GM21390 (cell line): ENCODE results near the gene PPM1H.
"Not testable (repeated sequence)": the region's sequence is repeated elsewhere in the genome, so short reads cannot be mapped to it uniquely, and the experiment has no call there.

Source experiments
- ATAC-seq: cut with Tn5 transposase; IDR thresholded peaks from one replicate; pipeline ENCODE4 v1.9.1; 2021; ENCODE audit not compliant: unreplicated experiment

The PPM1H gene

GRCh38 chr12:62841846-62842245 lies 93.1 kb downstream of the PPM1H start:
- no peak for ATAC-seq

DNA sequence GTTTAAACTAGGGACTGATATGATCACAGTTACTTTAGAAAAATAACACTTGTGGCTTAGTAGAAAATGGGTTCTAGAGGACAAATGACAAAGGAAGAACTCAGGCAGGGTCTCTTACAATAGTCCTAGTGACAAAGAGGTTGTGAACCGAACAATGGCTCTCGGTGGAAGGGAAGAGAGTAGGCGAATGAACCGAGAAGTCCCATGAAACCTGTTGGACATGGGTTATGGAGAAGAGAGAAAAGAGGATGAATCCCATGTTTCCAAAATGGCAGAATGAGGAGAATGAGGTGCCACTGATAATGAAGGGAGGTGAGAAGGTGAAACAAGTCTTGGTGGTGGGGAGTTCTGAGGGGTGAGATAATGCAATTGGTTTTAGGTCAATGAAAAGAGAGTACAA lies 94.1 kb downstream of the PPM1H start:
- ATAC-seq, result no peak

- no peak for ATAC-seq
Observed at GRCh38 chr12:62839869-62840660, 94.9 kb downstream of the PPM1H start.

DNA sequence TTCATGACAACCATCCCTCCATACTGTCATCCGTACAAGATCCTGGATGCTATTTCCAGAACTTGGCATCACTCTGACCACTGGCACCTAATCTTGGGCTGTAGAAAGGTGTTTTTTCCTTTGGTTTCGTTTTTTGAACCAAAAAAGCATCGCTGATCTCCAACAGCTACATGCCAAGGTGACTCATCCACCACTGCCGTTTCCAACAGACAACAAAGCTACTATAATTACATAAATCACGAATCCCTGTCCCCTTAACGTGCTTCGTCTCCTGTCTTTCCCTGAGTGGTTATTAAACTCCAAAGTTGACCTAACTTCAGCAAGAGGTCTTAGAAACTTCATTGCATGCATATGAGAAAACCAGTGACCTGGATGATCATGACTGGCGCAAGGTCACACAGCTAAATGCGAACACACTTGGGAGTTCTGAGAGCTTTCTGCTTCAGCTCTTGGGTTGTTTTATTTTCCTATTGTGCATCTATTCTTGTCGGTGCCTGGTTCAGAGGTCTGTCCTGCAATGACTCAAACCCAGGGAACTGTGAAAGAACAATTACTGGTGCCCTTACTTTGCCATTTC lies 99.9 kb downstream of the PPM1H start:
- peak; percentile 60 for ATAC-seq

GRCh38 chr12:62834406-62834805 lies 100.5 kb downstream of the PPM1H start:
- ATAC-seq, result no peak

DNA sequence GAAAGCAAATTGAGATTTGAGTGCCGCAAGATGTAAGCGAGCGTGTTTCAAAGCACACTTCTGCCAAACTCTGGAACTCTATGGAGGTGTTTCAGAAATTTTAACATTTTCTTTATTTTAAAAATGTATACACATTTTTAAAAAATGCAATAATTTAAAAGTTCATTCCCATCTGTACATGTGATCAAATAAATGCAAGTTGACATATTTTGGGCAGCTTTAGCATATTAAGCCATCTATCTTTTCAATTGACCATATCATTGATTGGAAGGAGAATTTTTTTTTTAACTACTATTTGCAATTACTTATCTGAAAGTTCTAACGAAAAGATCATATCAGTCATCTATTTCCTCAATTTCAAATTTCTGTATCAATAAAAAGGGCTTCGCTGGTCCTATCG lies 101.3 kb downstream of the PPM1H start:
- ATAC-seq, result no peak

DNA sequence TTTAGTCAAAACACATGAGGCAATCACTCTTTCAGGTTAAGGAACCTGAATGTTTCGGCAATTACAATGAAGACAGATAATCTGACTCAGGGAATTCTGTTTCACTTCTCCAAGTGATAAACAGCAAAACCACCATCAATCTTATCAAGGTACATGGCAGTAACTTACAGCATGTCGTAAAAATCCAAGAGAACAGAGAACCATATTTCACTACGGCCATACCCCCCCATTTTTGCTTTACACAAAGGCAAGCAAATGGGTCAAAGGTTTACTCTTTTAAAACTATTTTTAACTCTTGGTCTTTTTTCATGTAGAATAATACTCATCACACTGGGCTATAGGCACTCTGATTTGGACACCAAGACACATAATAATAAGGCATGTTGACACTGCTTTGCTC lies 102.4 kb downstream of the PPM1H start:
- no peak for ATAC-seq

GRCh38 chr12:62832027-62832426 lies 102.9 kb downstream of the PPM1H start:
- ATAC-seq, result no peak

- ATAC-seq, result no peak
Observed at GRCh38 chr12:62827855-62828254, 107.1 kb downstream of the PPM1H start.

GRCh38 chr12:62827042-62827441 lies 107.9 kb downstream of the PPM1H start:
- ATAC-seq, result no peak

DNA sequence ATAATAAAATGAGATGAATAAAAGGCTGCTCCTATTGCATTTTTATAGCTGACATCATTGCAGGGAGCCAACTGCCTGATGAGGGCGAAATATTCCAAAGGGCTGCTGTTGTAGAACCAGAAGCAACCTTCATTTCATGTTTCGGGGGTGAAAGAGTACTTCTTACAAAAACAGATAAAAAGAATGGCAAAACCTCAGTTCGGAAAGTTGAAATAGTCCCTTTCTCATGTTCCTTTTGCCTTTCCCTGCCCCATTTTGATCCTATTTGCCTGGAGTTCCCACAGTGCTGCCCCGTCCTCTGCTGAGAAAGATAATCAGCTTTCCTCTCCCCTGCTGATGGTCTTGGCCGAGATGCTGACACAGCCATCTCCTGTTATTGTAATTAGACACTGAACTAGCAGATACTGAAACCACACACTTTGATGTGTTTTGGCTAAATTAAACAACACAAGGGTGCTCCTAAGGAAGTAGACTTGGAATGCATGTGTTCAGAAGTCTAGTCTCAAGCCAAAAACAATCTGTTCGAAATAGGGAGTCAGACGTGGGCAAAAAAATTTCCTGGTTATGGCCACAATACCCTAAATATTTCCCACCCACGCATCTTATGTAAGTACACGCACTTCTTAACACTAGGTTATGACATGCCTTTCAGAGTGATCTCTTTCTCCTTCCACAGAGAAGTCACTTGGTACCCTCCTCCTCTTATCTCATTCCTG lies 117.2 kb downstream of the PPM1H start:
- ATAC-seq, result no peak

DNA sequence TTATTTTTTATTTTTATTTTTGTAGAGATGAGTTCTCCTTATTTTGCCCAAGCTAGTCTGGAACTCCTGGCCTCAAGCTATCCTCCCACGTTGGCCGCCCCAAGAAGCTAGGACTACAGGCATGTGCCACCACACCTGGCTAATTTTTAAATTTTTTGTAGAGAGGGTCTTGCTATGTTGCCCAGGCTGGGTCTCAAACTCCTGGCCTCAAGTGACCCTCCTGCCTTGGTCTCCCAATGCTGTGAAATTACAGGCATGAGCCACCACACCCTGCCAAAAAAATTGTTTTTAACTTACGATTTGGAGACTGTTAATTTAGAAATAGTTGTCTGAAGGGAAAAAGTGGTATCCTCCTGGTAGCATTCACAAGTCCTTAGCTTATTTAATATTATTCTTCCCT lies 120.7 kb downstream of the PPM1H start:
- ATAC-seq, result no peak

GRCh38 chr12:62813031-62813829 lies 121.7 kb downstream of the PPM1H start:
- ATAC-seq, result no peak

GRCh38 chr12:62811481-62811880 lies 123.5 kb downstream of the PPM1H start:
- not testable (repeated sequence) for ATAC-seq

GRCh38 chr12:62808166-62808879 lies 126.6 kb downstream of the PPM1H start:
- ATAC-seq, result peak; percentile 68

DNA sequence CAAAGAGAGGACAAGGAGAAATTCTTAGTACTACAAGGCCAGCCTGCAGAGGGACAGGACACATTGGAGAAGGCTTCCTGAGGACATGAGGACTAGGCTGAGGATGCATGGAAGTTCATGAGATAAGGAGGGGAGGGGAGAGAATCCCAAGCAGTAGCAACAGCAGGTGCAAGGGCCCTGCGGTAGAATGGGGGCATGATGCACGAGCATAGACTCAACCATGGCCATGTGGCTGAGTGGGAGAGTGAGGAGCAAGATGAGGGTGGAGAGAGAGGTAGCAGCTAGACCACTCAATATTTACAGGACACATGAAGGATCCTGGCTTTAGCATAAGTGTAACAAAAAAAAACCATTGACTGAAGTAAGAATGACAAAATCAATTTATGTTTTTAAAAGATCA lies 128.1 kb downstream of the PPM1H start:
- ATAC-seq, result no peak

DNA sequence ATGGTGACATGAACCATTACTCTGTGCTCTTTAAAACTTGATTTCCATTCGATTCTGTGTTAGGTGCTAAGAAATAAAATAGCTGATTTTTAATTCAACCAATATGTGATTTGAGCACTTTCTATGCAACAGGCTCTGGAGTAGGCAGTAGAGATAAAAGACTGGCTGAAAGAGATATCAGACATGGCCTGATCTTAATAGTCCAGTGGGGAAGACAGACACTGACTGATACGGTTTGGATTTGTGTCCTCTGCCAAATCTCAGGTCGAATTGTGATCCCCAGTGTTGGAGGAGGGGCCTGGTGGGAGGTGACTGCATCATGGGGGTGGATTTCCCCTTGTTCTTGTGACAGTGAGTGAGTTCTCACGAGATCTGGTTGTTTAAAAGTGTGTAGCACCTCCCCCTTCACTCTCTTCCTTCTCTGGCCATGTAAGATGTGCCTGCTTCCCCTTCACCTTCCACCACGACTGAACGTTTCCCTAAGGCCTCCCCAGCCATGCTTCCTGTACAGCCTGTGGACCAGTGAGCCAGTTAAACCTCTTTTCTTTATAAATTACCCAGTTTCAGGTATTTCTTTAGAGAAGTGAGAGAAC lies 128.6 kb downstream of the PPM1H start:
- ATAC-seq, result no peak

- ATAC-seq, result no peak
Observed at GRCh38 chr12:62805517-62805916, 129.4 kb downstream of the PPM1H start.

- ATAC-seq, result no peak
Observed at GRCh38 chr12:62803756-62804155, 131.2 kb downstream of the PPM1H start.

- ATAC-seq, result no peak
Observed at GRCh38 chr12:62802984-62803383, 132.0 kb downstream of the PPM1H start.
